ENCODE data around the gene IL4R. TPM values are rescaled to one million over a fixed set of nuclear protein-coding genes. Genes with fewer than 3 reads are reported as not detected.

Gene IL4R
- total RNA-seq, 1 experiment from 2014 or later: 29.6 TPM

- no peak overlapping the region for H3K4me2 ChIP-seq (ENCODE audit: low read length)
These were observed 21.7 kb downstream of the IL4R start for GRCh38 chr16:27335349-27336053.

More at GRCh38 chr16:27335349-27336053, 21.7 kb downstream of the IL4R start:
- Histone ChIP-seq H2AFZ (ENCODE audit: low read depth, low read length, poor library complexity, severe bottlenecking) (no peak overlapping the region), H3K4me1 (ENCODE audit: control insufficient read depth in 1 of 2, insufficient read depth in 2 of 2, low read length in 2 of 2) (no peaks in the 10 kb centered on the region), H3K27ac (ENCODE audit: low read depth, low read length) (no peak overlapping the region), H3K27me3 (ENCODE audit: insufficient read depth, low read length) (no peaks in the 10 kb centered on the region), H3K9me2 (ENCODE audit: insufficient read depth) (no peaks in the 10 kb centered on the region), H3K4me3 (replicated peaks in 1 of 2; ENCODE audit: low read depth in 1 of 2, low read length in 2 of 2) (no peak overlapping the region), H3K9ac (ENCODE audit: low read length) (no peak overlapping the region), H3K9me3 (ENCODE audit: control insufficient read depth in 1 of 2, insufficient read depth in 1 of 2, low read depth in 1 of 2, low read length in 2 of 2) (no peaks in the 10 kb centered on the region), H3K36me3 (ENCODE audit: control insufficient read depth in 1 of 2, insufficient read depth in 2 of 2, low read length in 2 of 2) (peaks cover 0 to 13% of the 10 kb centered on the region in 2 experiments; a peak in 3 of 4 replicates), H3K79me2 (ENCODE audit: insufficient read depth, low read length) (peaks cover 36% of the 10 kb centered on the region; the same call in 1 of the 2 replicates), H4K20me1 (ENCODE audit: insufficient read depth) (no peaks in the 10 kb centered on the region)
- ATAC-seq: no peak
- ChIA-PET CTCF (no interaction called here), RAD21 (ENCODE audit: low non-redundant PET in 1 of 2, low total read pairs in 2 of 2, uncharacterized antibody in 2 of 2, unreplicated experiment in 2 of 2) (no interaction called here), POLR2A (no interaction called here)
- TF ChIP-seq CTCF (IDR thresholded peaks at IDR 0.05 in 2 of 3, conservative IDR thresholded peaks at IDR 0.05 in 1 of 3; ENCODE audit: borderline replicate concordance in 1 of 3, insufficient read depth in 1 of 3, low read depth in 2 of 3, low read length in 2 of 3) (no peak), ATF3 (IDR thresholded peaks at IDR 0.05) (no peak), EZH2phosphoT487 (IDR thresholded peaks at IDR 0.05; ENCODE audit: borderline replicate concordance) (no peak), JUND (IDR thresholded peaks at IDR 0.05) (no peak), TCF7L2 (IDR thresholded peaks at IDR 0.05; ENCODE audit: borderline replicate concordance, extremely low read depth, insufficient read depth, insufficient read length) (no peak), CEBPB (IDR thresholded peaks at IDR 0.05; ENCODE audit: low read depth) (no peak), REST (IDR thresholded peaks at IDR 0.05; ENCODE audit: low read depth) (no peak), ELF1 (IDR thresholded peaks at IDR 0.05; ENCODE audit: borderline replicate concordance, low read depth) (no peak)
- intact Hi-C loops (cut with micrococcal nuclease): no loop called here
- no TSS peak for BruUV-seq (replicated peaks)
- no peak for DNase-seq (ENCODE audit: low read depth, low spot score)
